GM21360 (cell line): Measurements from ENCODE around the gene TENT4A.
"Not testable (repeated sequence)": the region's sequence is repeated elsewhere in the genome, so short reads cannot be mapped to it uniquely, and the experiment has no call there.

Source experiments
- ATAC-seq: cut with Tn5 transposase; IDR thresholded peaks from one replicate; pipeline ENCODE4 v1.9.1; 2021; ENCODE audit warnings: mild to moderate bottlenecking, moderate library complexity; ENCODE audit not compliant: unreplicated experiment

TENT4A gene

DNA sequence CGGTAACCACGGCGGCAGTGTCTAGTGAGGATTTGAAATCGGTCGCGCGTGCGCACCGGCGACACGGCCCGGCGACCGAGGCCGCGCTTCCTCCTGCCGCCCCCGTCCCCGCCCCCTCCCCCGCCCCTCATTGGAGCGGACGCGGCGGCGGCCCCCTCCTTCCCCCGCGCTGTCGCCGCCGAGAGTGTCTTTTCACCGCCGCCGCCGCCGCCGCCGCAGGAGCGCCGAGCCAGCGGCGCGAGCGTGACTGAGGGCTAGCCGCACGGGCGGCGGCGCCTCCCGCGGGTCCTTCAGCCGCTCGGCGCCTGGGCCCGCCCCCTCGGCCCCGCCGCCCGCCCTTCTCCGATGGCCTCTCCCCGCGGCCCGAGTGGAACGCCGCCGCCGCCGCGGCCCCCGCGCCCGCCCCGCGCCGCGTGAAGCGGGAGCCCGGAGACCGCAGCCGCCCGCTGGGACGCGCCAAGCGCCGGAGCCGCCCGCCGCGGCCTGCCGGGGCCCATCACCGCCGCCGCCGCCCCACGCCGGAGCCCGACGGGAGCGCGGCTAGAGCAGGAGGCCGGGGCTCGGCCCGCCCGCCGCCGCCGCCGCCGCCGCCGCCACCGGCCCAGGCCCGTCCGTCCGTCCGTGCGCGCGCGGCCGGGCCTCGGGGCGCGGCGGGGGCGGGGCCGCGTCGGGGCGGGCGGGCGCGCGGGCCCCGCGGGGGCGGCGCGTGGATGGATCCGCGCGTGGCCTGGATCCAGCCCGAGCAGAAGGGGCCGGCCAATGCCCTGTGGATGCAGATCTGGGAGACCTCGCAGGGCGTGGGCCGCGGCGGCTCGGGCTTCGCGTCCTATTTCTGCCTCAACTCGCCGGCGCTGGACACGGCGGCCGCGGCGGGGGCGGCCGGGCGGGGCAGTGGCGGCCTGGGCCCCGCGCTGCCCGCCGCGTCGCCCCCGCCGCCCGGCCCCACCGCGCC, at the start of gene TENT4A:
Gene TENT4A, plus strand, starts transcription at position 159 of the 952 bp plus-strand sequence. Its CDS starts 552 bp downstream, at position 711.
- peak; percentile 19 for ATAC-seq

DNA sequence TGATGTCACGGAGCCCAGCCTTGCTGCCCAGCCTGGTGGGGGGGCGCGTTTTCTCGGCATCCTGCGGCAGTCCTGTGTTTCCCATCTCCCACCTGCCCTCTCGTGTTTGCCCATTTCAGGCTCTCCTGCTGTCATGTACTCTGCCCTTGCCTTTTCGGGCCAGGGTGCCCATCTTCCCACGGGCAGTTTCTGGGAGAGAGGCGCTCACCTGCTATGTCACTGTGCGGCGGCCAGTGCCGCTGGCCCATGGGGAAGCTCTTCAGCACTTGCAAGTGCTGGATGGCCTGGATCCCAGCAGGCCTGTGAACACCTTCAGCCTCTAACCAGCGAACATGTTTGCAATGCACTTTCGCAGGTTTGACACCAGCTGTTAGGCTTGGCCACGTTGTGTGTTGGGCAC, 46.5 kb upstream of the TENT4A start:
- no peak for ATAC-seq

DNA sequence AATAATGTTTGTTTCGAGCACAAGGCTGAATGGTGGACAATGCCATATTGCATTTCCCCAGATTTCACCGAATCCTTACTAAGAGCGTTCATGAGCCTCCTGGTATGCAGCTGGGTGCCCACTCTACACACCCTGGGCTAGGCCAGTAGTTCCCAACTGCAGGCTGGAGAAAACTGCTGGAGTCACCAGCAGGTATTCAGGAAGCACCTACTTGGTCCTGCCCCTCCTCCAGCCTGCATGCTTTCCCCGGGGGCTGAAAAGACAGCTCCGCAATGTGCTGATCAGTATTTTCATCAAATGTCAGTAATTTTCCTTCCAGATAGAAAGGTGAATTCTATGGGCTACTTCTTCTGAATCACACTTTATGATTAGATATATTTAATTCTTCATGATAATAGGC, 45.6 kb upstream of the TENT4A start:
- no peak for ATAC-seq

DNA sequence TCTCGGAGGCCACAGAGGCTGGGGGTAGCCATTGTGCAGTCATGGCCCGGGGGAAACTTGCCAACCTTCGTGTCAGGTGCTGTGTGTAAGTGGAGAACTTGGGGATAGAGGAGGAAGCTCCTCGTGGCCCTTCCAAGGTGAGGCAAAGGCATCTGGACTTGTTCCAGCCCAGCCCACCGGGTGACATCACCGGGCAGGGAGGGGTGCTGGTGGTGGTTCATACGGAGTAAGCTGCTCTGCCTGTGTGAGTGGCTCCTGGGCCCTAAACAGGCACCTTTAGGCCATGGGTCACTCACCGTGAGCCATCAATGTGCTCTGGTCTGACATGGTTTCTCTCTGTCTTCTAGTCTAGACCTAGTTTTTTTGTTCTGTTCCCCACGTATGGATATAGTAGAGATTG, 44.5 kb upstream of the TENT4A start:
- not testable (repeated sequence) for ATAC-seq

DNA sequence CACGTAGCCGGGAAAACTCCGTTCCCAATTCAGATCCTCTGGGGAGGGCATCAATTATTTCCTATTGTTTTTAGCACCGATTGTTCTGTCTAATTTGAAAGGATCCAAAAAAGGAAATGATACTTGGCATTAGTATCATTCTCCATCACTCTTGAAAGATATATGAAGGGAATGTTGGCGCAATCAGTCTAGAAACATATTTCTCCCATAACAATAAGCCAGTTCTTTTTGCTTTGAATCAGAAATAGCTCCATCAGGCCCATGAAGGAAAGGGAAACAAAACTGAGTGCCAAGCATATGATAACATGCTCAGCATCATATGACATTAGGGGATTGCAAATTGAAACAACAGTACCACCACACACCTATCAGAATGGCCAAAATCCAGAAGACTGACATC, 40.2 kb upstream of the TENT4A start:
- no peak for ATAC-seq

DNA sequence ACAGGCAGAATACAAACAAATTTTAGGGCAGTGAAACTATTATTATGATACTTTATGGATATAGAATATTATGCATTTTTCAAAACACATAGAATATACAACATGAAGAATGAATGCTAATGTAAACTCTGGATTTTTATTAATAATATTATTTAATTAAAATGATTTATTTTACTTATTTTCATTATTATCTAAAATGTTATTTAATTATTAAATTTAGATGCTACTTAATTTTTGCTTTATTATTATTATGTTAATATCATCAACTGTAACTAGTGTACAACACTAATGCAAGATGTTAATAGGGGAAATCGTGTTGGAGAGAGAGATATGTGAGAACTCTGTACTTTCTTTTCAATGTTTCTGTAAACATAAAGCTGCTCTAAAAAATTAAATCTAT, 39.3 kb upstream of the TENT4A start:
- ATAC-seq, result no peak

DNA sequence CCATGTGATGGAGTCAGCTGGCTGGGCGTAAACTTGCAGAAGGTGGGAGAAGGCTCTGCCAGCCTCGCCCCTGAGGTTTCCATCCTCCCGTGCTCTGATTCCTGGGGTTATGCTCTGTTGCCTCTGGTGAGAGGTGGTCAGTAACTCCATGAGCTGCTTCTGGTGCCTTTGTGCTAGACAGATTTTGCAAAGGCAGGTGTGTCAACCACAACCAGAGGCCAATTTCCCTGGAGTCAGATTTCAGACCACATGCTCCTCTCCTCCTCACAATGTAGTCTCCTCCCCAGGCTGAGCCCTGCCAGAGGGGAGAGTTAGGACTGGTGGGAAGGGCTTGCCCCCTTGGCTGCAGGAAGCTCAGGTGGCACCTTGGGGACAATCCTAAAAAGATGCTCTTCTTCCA, 38.8 kb upstream of the TENT4A start:
- no peak for ATAC-seq

DNA sequence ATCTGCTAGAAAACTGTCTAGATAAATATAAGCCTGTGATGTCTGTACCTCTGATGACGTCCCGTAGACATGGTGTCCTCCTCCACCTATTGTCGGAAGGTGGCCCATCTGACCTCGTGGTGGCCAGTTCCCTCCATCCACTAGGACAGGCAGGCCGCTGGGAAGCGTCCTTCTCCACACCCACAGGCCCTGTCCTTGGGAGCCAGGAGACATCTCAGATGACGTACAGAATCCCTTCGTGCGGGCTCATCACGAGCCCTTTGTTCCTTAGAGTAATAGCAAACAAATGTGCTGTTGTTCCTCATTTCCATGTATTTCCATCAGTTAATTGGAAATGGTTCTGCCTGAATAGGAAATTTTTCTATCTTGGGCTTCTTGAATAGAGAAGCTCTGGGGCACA, 38.3 kb upstream of the TENT4A start:
- no peak for ATAC-seq

DNA sequence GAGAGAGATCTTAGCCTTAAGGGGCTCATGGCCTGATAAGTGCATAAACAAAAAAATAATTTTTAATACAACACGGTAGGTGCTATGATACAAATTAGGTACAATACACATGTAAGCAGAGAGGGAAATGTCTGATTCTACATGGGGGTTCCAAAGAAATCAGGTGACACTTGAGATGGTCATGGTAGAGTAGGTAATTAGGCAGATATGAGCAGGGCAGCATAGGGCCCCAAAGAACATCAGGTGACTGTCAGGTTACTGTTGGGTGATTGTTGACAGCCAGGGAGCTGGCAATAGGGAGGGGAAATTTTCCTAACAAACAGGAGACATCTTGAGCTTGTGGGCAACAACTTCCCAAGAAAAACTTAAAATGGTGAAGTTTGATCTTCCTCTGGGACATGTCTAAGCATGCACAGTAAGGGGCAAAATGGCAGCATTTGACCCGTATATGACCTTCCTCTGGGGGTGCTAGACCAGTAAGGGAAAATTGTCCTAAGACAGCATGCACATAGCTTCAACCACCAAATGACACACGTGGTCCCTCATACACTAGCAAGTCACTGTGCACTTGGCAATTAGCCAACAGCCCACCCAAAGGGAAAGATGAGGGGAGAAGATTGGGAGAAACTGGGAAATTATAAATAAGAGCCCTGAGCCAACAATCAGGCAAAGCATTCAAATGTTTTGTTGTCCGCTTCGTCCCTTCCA, 37.3 kb upstream of the TENT4A start:
- ATAC-seq, result no peak

DNA sequence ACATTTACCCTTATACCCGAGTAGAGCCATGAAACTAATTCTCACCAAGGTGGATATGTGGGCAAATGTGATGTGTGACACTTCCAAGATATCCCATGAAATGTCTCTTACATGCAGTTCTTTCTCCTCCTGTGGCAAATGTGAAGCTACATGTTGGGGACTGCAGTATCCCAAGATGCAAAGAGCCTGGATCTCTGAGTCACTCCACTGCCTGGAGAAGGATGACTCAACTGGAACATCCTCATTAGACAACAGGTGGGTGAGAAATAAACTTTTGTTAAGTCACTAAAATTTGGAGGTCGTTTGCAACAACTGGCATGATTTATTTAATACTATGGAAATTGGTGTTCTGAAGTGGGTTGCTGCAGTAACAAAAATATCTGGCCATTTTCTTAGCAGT, 36.5 kb upstream of the TENT4A start:
- ATAC-seq, result no peak

DNA sequence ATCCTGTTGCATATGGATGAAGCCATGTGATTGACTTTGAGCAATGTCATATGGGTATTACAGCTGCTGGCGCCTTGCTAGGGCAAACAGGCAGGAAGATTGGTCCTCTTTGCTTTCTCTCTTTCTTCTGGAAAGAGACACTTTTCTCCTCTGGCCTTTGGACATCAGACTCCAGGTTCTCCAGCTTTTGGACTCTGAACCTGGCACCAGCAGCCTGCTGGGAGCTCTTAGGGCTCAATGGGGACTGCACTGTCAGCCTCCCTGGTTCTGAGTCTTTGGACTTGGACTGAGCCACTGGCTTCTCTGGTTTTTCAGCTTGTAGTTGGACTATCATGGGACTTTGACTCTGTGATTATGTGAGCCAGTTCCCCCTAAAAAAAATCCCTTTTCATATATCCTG, 34.8 kb upstream of the TENT4A start:
- ATAC-seq, result no peak

DNA sequence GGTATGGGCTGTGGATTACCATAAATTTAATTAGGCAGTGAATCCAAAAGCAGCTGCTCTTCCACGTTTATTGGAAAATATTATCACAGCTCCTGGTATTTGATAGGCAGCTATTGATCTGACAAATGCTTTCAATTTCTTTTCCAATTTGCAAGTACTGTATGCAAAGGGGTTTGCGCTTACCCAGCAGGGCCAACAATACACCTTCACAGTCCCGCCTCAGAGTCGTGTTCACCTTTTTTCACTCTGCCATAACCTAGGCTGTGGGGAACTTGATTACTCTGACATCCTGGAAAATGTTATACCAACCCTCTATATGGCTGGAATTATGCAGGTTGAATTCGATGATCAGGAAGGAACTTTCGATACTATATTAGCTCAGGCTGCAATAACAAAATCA, 32.3 kb upstream of the TENT4A start:
- no peak for ATAC-seq

DNA sequence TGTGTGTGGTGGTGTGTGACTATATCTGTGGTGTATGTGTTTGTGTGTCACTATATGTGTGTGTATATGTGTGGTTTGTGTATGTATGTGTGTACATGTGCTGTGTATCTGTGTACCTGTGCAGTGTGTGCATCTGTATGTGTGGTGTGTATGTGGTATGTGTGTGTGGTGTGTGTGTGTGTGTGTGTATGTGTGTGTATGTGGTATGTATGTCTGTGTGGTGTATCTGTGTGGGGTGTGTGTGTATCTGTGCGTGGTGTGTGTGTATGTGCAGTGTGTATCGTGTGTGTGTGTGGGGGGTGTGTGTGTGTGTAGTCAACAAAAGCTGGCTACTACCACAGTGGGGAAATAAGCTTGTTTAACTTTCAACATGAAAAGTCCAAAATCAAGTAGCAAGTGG, 31.6 kb upstream of the TENT4A start:
- ATAC-seq, result no peak

DNA sequence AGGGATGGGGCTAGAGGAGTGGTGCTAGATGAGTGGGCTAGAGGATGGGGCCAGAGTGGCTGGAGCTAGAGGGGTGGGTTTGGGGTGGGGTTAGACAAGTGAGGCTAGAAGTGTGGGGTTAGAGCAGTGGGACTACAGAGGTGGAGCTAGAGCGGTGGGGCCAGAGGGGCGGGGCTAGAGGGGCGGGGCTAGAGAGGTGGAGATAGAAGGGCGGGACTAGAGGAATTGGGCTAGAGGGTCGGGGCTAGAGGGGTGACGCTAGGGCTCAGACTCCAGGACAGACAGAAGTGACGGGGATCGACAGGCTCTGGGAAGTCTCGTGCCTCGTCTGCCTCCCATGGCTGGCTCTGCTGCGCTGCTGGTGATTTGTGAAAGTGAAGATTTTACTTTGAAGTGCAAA, 31.0 kb upstream of the TENT4A start:
- no peak for ATAC-seq

DNA sequence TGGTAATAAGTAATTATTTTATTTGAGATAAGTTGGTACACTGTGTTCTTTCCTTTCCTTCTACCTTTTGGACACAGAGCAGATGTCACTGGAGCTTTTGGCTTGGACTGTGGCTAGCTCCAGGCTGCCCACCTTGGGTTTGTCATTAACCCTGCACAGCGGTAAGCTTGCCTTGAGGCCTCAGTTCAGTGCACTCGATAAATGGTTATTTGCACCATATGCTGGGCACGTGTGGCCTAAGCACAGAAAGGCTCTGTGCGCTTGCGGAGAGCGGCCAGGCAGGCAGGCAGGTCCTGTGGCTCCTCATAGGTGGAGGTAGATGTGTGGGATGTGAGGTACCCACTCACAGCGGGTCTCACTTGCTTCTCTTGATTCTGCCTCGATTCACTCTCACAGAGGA, 30.0 kb upstream of the TENT4A start:
- ATAC-seq, result no peak

DNA sequence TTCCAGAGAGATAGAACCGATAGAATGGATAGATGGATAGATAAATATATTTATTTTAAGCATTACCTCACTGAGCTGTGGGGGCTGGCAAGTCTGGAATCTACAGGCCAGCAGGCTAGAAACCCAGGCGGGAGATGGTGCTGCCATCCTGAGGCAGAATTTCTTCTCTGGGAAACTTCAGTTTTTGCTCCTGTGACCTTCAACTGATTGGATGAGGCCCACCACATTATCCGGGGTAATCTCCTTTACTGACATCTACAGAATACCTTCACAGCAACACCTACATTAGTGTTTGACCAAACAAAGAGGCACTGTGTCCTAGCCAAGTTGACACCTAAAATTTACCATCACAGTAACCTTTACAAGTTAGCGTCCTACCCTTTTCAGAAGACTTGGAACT, 29.2 kb upstream of the TENT4A start:
- no peak for ATAC-seq

DNA sequence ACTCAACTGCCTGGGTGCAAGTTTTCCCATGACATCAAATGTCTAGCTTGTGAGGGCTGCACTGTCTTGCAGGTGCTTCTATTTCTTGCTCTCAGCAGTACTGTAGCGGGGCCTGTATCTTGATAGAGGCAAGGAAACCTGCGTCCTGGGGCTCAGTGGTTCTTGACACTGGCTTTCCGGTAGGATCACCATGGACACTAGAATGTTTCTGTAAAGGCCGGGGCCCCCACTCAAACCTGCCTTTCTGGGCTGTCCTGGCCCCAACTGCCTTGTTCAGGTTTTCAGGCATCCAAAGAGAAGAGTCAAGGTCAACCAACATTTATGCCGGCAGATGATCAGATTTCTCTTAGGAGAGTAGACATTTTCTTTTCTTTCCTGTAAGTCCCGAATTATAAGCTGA, 26.7 kb upstream of the TENT4A start:
- no peak for ATAC-seq

DNA sequence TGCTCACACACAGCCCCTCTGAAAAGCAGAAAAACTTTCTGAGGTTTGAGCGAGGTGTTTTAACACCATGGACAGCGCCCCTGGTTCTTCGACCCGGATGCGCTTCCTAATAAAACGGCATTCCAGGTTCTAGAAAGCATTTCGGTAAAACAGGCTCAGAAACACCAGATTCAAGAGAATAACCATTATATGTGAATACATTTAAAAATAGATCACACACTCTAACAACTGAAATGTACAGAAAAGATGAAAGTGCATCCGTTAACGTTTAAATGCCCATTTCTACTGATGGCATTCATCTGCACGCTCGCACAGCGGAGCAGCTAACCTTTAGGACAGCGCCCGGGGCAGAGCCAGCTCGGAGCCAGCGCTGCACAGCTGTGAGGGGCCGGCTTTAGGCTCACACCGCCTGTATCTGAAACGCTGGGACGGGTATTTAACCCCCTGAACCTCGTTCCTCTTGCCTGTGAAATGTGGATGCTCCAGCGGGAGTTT, 26.3 kb upstream of the TENT4A start:
- no peak for ATAC-seq

DNA sequence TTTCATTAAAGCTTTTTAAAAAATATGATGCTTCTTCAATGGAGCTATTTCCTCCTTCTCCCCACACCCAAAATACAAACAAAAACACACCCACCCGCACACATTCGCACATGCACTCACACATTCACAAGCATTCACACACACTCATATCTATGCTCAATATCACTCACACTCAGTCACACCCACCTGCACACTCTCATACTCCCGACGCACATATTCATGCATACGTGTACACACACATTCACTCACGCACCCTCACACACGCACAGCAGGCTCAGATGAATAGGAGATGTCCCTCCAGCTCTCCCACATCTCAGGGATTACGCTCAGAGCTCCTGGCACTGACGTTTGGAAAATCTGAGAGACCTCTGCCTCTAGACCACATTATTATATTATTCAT, 25.7 kb upstream of the TENT4A start:
- no peak for ATAC-seq

DNA sequence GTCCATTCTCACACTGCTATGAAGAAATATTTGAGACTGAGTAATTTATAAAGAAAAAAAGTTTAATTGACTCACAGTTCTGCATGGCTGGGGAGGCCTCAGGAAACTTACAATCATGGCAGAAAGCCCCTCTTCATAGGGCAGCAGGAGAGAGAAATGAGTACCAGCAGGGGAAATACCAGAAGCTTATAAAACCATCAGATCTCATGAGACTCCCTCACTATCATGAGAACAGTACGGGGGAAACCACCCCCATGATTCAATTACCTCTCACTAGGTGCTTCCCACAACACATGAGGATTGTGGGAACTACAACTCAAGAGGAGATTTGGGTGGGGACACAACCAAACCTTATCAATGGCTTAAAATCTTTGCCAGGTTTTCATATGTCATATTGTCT, 20.3 kb upstream of the TENT4A start:
- no peak for ATAC-seq

DNA sequence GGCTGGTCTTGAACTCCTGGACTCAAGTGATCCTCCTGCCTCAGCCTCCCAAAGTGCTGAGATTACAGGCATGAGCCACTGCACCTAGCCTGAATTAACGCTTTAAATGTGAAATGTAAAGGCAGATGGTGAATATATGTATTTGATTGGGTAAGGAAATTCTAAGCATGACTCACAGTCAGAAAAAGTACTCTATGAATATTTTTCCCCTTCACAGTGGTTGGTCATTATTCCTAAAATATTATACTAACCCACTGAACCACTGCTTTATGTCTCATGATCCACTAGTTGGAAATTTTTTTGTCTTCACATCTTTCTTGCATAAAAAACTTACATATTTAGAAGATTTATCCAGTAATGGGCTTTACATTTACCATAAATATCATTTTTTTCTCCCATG, 14.5 kb upstream of the TENT4A start:
- no peak for ATAC-seq

DNA sequence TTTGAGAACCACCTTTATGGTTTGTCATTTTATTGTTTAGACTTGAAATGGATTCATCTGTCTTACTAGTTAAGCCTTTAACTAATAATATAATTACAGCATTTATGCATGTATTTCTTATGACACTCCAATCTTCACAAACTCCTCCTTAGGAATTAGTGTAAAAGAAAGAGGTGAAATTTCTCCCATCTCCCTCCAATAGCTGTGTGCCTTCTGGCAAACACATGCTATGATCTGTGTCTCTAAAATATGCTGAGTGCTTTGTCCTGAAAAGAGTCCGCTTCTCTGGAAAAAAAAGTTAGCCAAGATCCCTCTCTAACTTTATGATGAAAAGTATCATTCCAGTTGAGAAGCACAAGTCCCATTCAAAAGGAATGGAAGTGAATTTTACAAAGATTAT, 13.9 kb upstream of the TENT4A start:
- ATAC-seq, result no peak
